Hippocampal formation (tissue), 2 donors: ENCODE results near the gene C10orf67.
"Not testable (repeated sequence)": the region's sequence is repeated elsewhere in the genome, so short reads cannot be mapped to it uniquely, and the experiment has no call there.

Experiments used
- DNase-seq, 2 donors: peaks; one replicate each; lab custom pipeline; 2025; lab: John Stamatoyannopoulos, UW

C10orf67 gene

GRCh38 chr10:23263441-23264164 is 81.0 kb downstream of the C10orf67 start:
- DNase-seq: no peak

- no peak for DNase-seq
These were observed 81.7 kb downstream of the C10orf67 start for GRCh38 chr10:23262928-23263327.

GRCh38 chr10:23258516-23258915 is 86.1 kb downstream of the C10orf67 start:
- DNase-seq: no peak

GRCh38 chr10:23253780-23254179 is 90.8 kb downstream of the C10orf67 start:
- no peak for DNase-seq

GRCh38 chr10:23252859-23253258 is 91.7 kb downstream of the C10orf67 start:
- not testable (repeated sequence) for DNase-seq

- DNase-seq: not testable (repeated sequence)
These were observed 102.8 kb downstream of the C10orf67 start for GRCh38 chr10:23241779-23242178.

GRCh38 chr10:23238015-23238414 is 106.6 kb downstream of the C10orf67 start:
- no peak for DNase-seq

- no peak for DNase-seq
These were observed 114.0 kb downstream of the C10orf67 start for GRCh38 chr10:23230582-23230981.

- DNase-seq: no peak
These were observed 127.1 kb downstream of the C10orf67 start for GRCh38 chr10:23217471-23217870.

GRCh38 chr10:23205972-23206642 is 138.5 kb downstream of the C10orf67 start:
- DNase-seq: no peak

GRCh38 chr10:23204773-23205172 is 139.8 kb downstream of the C10orf67 start:
- no peak for DNase-seq

- no peak for DNase-seq
These were observed 140.9 kb downstream of the C10orf67 start for GRCh38 chr10:23203369-23204325.

GRCh38 chr10:23202779-23203178 is 141.8 kb downstream of the C10orf67 start:
- DNase-seq: no peak

- no peak for DNase-seq
These were observed 142.8 kb downstream of the C10orf67 start for GRCh38 chr10:23201837-23202236.

GRCh38 chr10:23200997-23201652 is 143.5 kb downstream of the C10orf67 start:
- DNase-seq: no peak

- no peak for DNase-seq
These were observed 144.0 kb downstream of the C10orf67 start for GRCh38 chr10:23200586-23200985.

- no peak for DNase-seq
These were observed 144.7 kb downstream of the C10orf67 start for GRCh38 chr10:23199768-23200511.

- DNase-seq: no peak
These were observed 145.4 kb downstream of the C10orf67 start for GRCh38 chr10:23198940-23199767.

- no peak for DNase-seq
These were observed 146.0 kb downstream of the C10orf67 start for GRCh38 chr10:23198610-23198939.

- no peak for DNase-seq
These were observed 147.2 kb downstream of the C10orf67 start for GRCh38 chr10:23197416-23197861.
